Keratinocyte (primary cell): ENCODE measurements around the gene ALG11. TPM values are rescaled to one million over a fixed set of nuclear protein-coding genes. Genes with fewer than 3 reads are reported as not detected.

Experiments
- DNase-seq: peaks from one replicate; pipeline ENCODE4 v3.0.0-alpha.2; 2011; ENCODE audit warnings: low read depth, missing footprints, low spot score
- FAIRE-seq: peaks from 2 replicates; lab custom pipeline; 2011; peaks lifted over from hg19 to GRCh38; lab: Jason Lieb, UNC
- H2AFZ ChIP-seq: 2 replicates; pipeline ENCODE4 v1.6.0; 2012; ENCODE audit warnings: low read length, control low read depth, inconsistent platforms; ENCODE audit not compliant: control insufficient read depth
- H3K27ac ChIP-seq: 2 replicates; pipeline ENCODE4 v1.5.1; 2011; ENCODE audit warnings: low read length; ENCODE audit not compliant: control insufficient read depth, insufficient read depth
- H3K27me3 ChIP-seq: 3 replicates; pipeline ENCODE4 v1.6.0; 2011; ENCODE audit warnings: low read length; ENCODE audit not compliant: control insufficient read depth, insufficient read depth; ENCODE audit errors: extremely low read depth
- H3K36me3 ChIP-seq, 2 experiments: 2 replicates in 1 of 2; 3 replicates in 1 of 2; pipeline ENCODE4 v1.5.1; 2011; ENCODE audit warnings: low read length in 2 of 2, mild to moderate bottlenecking in 1 of 2; ENCODE audit not compliant: control insufficient read depth in 2 of 2, insufficient read depth in 2 of 2; ENCODE audit errors: extremely low read depth in 1 of 2
- H3K4me1 ChIP-seq: 3 replicates; pipeline ENCODE4 v1.5.1; 2011; ENCODE audit warnings: low read length; ENCODE audit not compliant: control insufficient read depth, insufficient read depth; ENCODE audit errors: extremely low read depth
- H3K4me2 ChIP-seq: 3 replicates; pipeline ENCODE4 v1.6.0; 2011; ENCODE audit warnings: low read depth, low read length; ENCODE audit not compliant: control insufficient read depth, insufficient read depth; ENCODE audit errors: extremely low read depth
- H3K4me3 ChIP-seq, 3 experiments: fragments of 200-600 bp in 1 of 3; sonication (generic) in 1 of 3; 2 replicates in 2 of 3; 3 replicates in 1 of 3; pipeline ENCODE4 v1.5.1; 2011 to 2016; ENCODE audit warnings: low read length in 3 of 3, mild to moderate bottlenecking in 3 of 3, control low read depth in 2 of 3, inconsistent platforms in 1 of 3, low read depth in 1 of 3, mixed read lengths in 1 of 3, mixed run types in 1 of 3, moderate library complexity in 1 of 3; ENCODE audit not compliant: control insufficient read depth in 2 of 3, insufficient read depth in 2 of 3; ENCODE audit errors: extremely low read depth in 1 of 3
- H3K79me2 ChIP-seq: 2 replicates; pipeline ENCODE4 v1.6.0; 2012; ENCODE audit warnings: low read length; ENCODE audit not compliant: control insufficient read depth, insufficient read depth
- H3K9ac ChIP-seq: 3 replicates; pipeline ENCODE4 v1.6.0; 2011; ENCODE audit warnings: low read length; ENCODE audit not compliant: control insufficient read depth, insufficient read depth; ENCODE audit errors: extremely low read depth
- H3K9me1 ChIP-seq: 3 replicates; pipeline ENCODE4 v1.6.0; 2011; ENCODE audit warnings: low read length; ENCODE audit not compliant: control insufficient read depth, insufficient read depth; ENCODE audit errors: extremely low read depth
- H3K9me3 ChIP-seq: 2 replicates; pipeline ENCODE4 v1.5.1; 2012; ENCODE audit warnings: low read depth, low read length; ENCODE audit not compliant: control insufficient read depth
- H4K20me1 ChIP-seq: 3 replicates; pipeline ENCODE4 v1.6.0; 2011; ENCODE audit warnings: low read length; ENCODE audit not compliant: control insufficient read depth, insufficient read depth; ENCODE audit errors: extremely low read depth
- EZH2 ChIP-seq: IDR thresholded peaks from one replicate; pipeline ENCODE4 v1.6.1; 2012; ENCODE audit warnings: inconsistent platforms, mild to moderate bottlenecking, low read length, moderate library complexity
- dilution Hi-C: fragments of 300-500 bp; cut with MboI; formaldehyde crosslinking; loops from one replicate; pipeline ENCODE4 v1.7.0; 2020; ENCODE audit warnings: low sequenced_read_pairs; ENCODE audit not compliant: extremely low pct_ligation_motif_present
- polyA plus RNA-seq, 5 experiments: library from polyadenylated mRNA; depleted of rRNA in 3 of 5; stranded (reverse) in 3 of 5; stranded (forward) in 1 of 5; unstranded in 1 of 5; fragments of >200 nt; gene quantifications; 1 replicate in 1 of 5; 2 replicates in 3 of 5; 3 replicates in 1 of 5; pipeline versions ENCODE4 v1.2.1 to v1.2.3, GENCODE V29; 2011 to 2012; ENCODE audit warnings: missing spikeins in 2 of 5, low read depth in 1 of 5, low replicate concordance in 1 of 5
- TF ChIP-seq, protein P1 (sequence below), 3 experiments: IDR thresholded peaks in 1 of 3; conservative IDR thresholded peaks in 1 of 3; optimal IDR thresholded peaks in 1 of 3; 2 replicates in 2 of 3; 3 replicates in 1 of 3; pipeline versions ENCODE3 to v1.5.1; 2011; ENCODE audit warnings: low read length in 3 of 3, mild to moderate bottlenecking in 3 of 3, moderate library complexity in 2 of 3, control low read depth in 1 of 3, inconsistent platforms in 1 of 3; ENCODE audit not compliant: insufficient read depth in 2 of 3; ENCODE audit errors: extremely low read depth in 1 of 3

Gene ALG11
- polyA plus RNA-seq, 1 donor (not counting 4 experiments of a cell fraction or from before 2014, with no cell fraction given) = 17.4 TPM

DNA sequence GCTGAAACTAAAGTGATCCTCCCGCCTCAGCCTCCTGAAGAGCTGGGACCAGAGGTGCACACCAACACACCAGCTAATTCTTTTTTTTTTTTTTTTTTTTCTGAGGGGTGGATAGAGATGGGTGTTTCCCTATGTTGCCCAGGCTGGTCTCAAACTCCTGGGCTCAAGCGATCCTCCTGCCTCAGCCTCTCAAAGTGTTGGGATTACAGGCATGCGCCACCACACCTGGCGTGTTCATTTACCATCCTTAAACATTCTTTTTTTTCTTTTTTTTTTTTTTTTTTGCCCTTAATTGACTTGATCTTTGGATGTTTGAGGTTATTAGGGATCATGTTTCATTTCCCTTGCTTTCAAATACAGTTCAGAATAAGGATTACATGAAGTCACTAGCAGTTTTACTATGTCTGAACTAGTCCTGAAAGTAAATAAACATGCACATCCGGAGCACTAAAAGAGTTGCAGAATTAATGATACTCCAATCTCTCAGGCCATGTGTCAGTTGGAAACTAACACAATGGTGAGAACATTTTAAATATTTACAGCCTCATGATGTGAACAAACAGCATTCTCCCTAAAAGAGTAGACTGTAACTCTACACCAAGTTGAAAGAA is 22.5 kb downstream of the ALG11 start:
- dilution Hi-C loops = no loop called here

GRCh38 chr13:52036037-52036436 is 23.8 kb downstream of the ALG11 start:
- no peak overlapping the region for H3K4me2 ChIP-seq
- no peaks in the 10 kb centered on the region for H3K4me1 ChIP-seq
- H3K9ac ChIP-seq = no peak overlapping the region
- no peaks in the 10 kb centered on the region for H3K36me3 ChIP-seq
- H3K4me3 ChIP-seq = no peak overlapping the region
- no peaks in the 10 kb centered on the region for H4K20me1 ChIP-seq
- DNase-seq (no peak), FAIRE-seq (no peak)
- no peaks in the 10 kb centered on the region for H3K27me3 ChIP-seq
- no peaks in the 10 kb centered on the region for H3K9me3 ChIP-seq
- no peak overlapping the region for H3K27ac ChIP-seq
- H3K79me2 ChIP-seq = no peaks in the 10 kb centered on the region
- H3K9me1 ChIP-seq = no peaks in the 10 kb centered on the region
- TF ChIP-seq EZH2 = no peak
- TF ChIP-seq, protein P1, sequence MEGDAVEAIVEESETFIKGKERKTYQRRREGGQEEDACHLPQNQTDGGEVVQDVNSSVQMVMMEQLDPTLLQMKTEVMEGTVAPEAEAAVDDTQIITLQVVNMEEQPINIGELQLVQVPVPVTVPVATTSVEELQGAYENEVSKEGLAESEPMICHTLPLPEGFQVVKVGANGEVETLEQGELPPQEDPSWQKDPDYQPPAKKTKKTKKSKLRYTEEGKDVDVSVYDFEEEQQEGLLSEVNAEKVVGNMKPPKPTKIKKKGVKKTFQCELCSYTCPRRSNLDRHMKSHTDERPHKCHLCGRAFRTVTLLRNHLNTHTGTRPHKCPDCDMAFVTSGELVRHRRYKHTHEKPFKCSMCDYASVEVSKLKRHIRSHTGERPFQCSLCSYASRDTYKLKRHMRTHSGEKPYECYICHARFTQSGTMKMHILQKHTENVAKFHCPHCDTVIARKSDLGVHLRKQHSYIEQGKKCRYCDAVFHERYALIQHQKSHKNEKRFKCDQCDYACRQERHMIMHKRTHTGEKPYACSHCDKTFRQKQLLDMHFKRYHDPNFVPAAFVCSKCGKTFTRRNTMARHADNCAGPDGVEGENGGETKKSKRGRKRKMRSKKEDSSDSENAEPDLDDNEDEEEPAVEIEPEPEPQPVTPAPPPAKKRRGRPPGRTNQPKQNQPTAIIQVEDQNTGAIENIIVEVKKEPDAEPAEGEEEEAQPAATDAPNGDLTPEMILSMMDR (optimal IDR thresholded peaks at IDR 0.05 in 1 of 3, IDR thresholded peaks at IDR 0.05 in 1 of 3, conservative IDR thresholded peaks at IDR 0.05 in 1 of 3; ENCODE audit: extremely low read depth in 1 of 3, insufficient read depth in 2 of 3, low read length in 3 of 3) = no peak
- dilution Hi-C loops = no loop called here
- H2AFZ ChIP-seq = no peak overlapping the region

More for the DNA sequence above, 22.5 kb downstream of the ALG11 start:
- H3K36me3 ChIP-seq = no peaks in the 10 kb centered on the region
- TF ChIP-seq, protein P1 (optimal IDR thresholded peaks at IDR 0.05 in 1 of 3, IDR thresholded peaks at IDR 0.05 in 1 of 3, conservative IDR thresholded peaks at IDR 0.05 in 1 of 3; ENCODE audit: extremely low read depth in 1 of 3, insufficient read depth in 2 of 3, low read length in 3 of 3) = no peak
- TF ChIP-seq EZH2 = no peak
- no peak overlapping the region for H3K27ac ChIP-seq
- H4K20me1 ChIP-seq = no peaks in the 10 kb centered on the region
- no peak overlapping the region for H3K4me3 ChIP-seq
- no peaks in the 10 kb centered on the region for H3K27me3 ChIP-seq
- no peak overlapping the region for H3K9ac ChIP-seq
- no peak for DNase-seq
- no peaks in the 10 kb centered on the region for H3K9me3 ChIP-seq
- no peak overlapping the region for H3K4me2 ChIP-seq
- H2AFZ ChIP-seq = no peak overlapping the region
- no peak for FAIRE-seq
- H3K4me1 ChIP-seq = no peaks in the 10 kb centered on the region
- H3K9me1 ChIP-seq = no peaks in the 10 kb centered on the region
- H3K79me2 ChIP-seq = no peaks in the 10 kb centered on the region
